ENCODE data around the gene HTR4. TPM values are rescaled to one million over a fixed set of nuclear protein-coding genes. Genes with fewer than 3 reads are reported as not detected.

The HTR4 gene
- total RNA-seq, 1 experiment from 2014 or later = not detected

DNA sequence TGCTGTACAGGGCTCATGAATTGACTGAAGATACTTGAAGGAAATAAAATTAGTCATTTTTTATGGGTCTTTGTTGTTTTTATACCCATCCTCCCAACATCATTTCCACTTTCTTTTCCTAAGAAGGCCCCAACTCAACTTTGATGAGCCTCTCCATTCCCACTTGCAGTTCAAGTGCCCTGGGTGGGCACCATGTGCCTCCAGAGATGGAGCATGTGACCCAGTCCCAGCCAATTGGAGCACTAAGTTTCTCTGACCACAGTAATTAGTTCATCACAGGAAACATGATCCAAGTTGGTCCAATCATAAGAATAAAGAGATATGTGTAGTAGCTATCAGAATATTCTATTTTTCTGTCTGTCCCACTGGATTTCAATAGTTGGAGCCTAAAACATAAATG, 46.9 kb downstream of the HTR4 start:
- no peaks in the 10 kb centered on the region; the same call in 1 of the 2 replicates for H4K20me1 ChIP-seq (ENCODE audit: insufficient read depth)
- no peaks in the 10 kb centered on the region for H3K9me3 ChIP-seq (ENCODE audit: control insufficient read depth in 1 of 2, insufficient read depth in 1 of 2, low read depth in 1 of 2, low read length in 2 of 2)
- no peaks in the 10 kb centered on the region for H3K79me2 ChIP-seq (ENCODE audit: insufficient read depth, low read length)
- H3K4me3 ChIP-seq (replicated peaks in 1 of 2; ENCODE audit: low read depth in 1 of 2, low read length in 2 of 2) = no peak overlapping the region
- no peak for DNase-seq (ENCODE audit: low read depth, low spot score)
- RAD21 ChIA-PET (ENCODE audit: low non-redundant PET in 1 of 2, low total read pairs in 2 of 2, uncharacterized antibody in 2 of 2, unreplicated experiment in 2 of 2) = no interaction called here
- TF ChIP-seq SIN3A (IDR thresholded peaks at IDR 0.05; ENCODE audit: low read depth) (no peak), ELF1 (IDR thresholded peaks at IDR 0.05; ENCODE audit: borderline replicate concordance, low read depth) (no peak), CEBPB (IDR thresholded peaks at IDR 0.05; ENCODE audit: low read depth) (no peak), TCF7L2 (IDR thresholded peaks at IDR 0.05; ENCODE audit: borderline replicate concordance, extremely low read depth, insufficient read depth, insufficient read length) (no peak), SRF (IDR thresholded peaks at IDR 0.05; ENCODE audit: low read depth) (no peak), CBX3 (IDR thresholded peaks at IDR 0.05; ENCODE audit: low read depth) (no peak), JUND (IDR thresholded peaks at IDR 0.05) (no peak), POLR2A (IDR thresholded peaks at IDR 0.05; ENCODE audit: borderline replicate concordance, extremely low read depth, insufficient read depth, insufficient read length) (no peak), FOSL1 (IDR thresholded peaks at IDR 0.05; ENCODE audit: low read depth) (no peak), EZH2phosphoT487 (IDR thresholded peaks at IDR 0.05; ENCODE audit: borderline replicate concordance) (no peak), ZNF274 (IDR thresholded peaks at IDR 0.05; ENCODE audit: low read depth, low read length) (no peak), EGR1 (IDR thresholded peaks at IDR 0.05; ENCODE audit: low read depth) (no peak)
- TF ChIP-seq, protein P1, sequence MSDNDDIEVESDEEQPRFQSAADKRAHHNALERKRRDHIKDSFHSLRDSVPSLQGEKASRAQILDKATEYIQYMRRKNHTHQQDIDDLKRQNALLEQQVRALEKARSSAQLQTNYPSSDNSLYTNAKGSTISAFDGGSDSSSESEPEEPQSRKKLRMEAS (IDR thresholded peaks at IDR 0.05) = no peak
- TF ChIP-seq, protein P2, sequence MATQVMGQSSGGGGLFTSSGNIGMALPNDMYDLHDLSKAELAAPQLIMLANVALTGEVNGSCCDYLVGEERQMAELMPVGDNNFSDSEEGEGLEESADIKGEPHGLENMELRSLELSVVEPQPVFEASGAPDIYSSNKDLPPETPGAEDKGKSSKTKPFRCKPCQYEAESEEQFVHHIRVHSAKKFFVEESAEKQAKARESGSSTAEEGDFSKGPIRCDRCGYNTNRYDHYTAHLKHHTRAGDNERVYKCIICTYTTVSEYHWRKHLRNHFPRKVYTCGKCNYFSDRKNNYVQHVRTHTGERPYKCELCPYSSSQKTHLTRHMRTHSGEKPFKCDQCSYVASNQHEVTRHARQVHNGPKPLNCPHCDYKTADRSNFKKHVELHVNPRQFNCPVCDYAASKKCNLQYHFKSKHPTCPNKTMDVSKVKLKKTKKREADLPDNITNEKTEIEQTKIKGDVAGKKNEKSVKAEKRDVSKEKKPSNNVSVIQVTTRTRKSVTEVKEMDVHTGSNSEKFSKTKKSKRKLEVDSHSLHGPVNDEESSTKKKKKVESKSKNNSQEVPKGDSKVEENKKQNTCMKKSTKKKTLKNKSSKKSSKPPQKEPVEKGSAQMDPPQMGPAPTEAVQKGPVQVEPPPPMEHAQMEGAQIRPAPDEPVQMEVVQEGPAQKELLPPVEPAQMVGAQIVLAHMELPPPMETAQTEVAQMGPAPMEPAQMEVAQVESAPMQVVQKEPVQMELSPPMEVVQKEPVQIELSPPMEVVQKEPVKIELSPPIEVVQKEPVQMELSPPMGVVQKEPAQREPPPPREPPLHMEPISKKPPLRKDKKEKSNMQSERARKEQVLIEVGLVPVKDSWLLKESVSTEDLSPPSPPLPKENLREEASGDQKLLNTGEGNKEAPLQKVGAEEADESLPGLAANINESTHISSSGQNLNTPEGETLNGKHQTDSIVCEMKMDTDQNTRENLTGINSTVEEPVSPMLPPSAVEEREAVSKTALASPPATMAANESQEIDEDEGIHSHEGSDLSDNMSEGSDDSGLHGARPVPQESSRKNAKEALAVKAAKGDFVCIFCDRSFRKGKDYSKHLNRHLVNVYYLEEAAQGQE (IDR thresholded peaks at IDR 0.05; ENCODE audit: low read depth) = no peak
- no peaks in the 10 kb centered on the region for H3K36me3 ChIP-seq (ENCODE audit: control insufficient read depth in 1 of 2, insufficient read depth in 2 of 2, low read length in 2 of 2)
- intact Hi-C loops (cut with micrococcal nuclease) = no loop called here
- BruUV-seq (replicated peaks) = no TSS peak
- H3K9ac ChIP-seq (ENCODE audit: low read length) = no peak overlapping the region
- no peak overlapping the region for H3K4me2 ChIP-seq (ENCODE audit: low read length)
- no peak overlapping the region for H2AFZ ChIP-seq (ENCODE audit: low read depth, low read length, poor library complexity, severe bottlenecking)
- H3K27me3 ChIP-seq (ENCODE audit: insufficient read depth, low read length) = no peaks in the 10 kb centered on the region
- no peaks in the 10 kb centered on the region for H3K4me1 ChIP-seq (ENCODE audit: control insufficient read depth in 1 of 2, insufficient read depth in 2 of 2, low read length in 2 of 2)
- no peaks in the 10 kb centered on the region for H3K9me2 ChIP-seq (ENCODE audit: insufficient read depth)
- CTCF ChIA-PET = no interaction called here
- no peak for ATAC-seq
- POLR2A ChIA-PET = no interaction called here
- no peak overlapping the region for H3K27ac ChIP-seq (ENCODE audit: low read depth, low read length)
